NT2/D1 (cell line): ENCODE measurements around the gene NFS1.

Source experiments
- DNase-seq: peaks from one replicate; pipeline ENCODE4 v3.0.0-alpha.2; 2011; ENCODE audit warnings: low read depth, low spot score
- H3K27me3 ChIP-seq: 2 replicates; pipeline ENCODE4 v1.6.0; 2011; ENCODE audit warnings: mild to moderate bottlenecking; ENCODE audit not compliant: insufficient read length, insufficient read depth
- H3K36me3 ChIP-seq: 2 replicates; pipeline ENCODE4 v1.6.1; 2011; ENCODE audit warnings: mild to moderate bottlenecking, low read length, mixed read lengths; ENCODE audit not compliant: insufficient read depth, insufficient read length
- H3K4me1 ChIP-seq: 2 replicates; pipeline ENCODE4 v1.5.1; 2011; ENCODE audit not compliant: insufficient read depth, insufficient read length
- H3K4me3 ChIP-seq: 2 replicates; pipeline ENCODE4 v1.5.1; 2011; ENCODE audit warnings: low read depth; ENCODE audit not compliant: insufficient read length
- H3K9ac ChIP-seq: 2 replicates; pipeline ENCODE4 v1.6.0; 2011; ENCODE audit warnings: low read depth; ENCODE audit not compliant: insufficient read length
- H3K9me3 ChIP-seq: 2 replicates; pipeline ENCODE4 v1.5.1; 2011; ENCODE audit warnings: mild to moderate bottlenecking, low read length; ENCODE audit not compliant: insufficient read depth
- SUZ12 ChIP-seq: IDR thresholded peaks from 2 replicates; pipeline ENCODE4 v1.6.1; 2011; ENCODE audit not compliant: insufficient read length, insufficient read depth; ENCODE audit errors: extremely low read depth
- YY1 ChIP-seq: IDR thresholded peaks from 2 replicates; pipeline ENCODE4 v1.6.1; 2011; ENCODE audit not compliant: insufficient read length, insufficient read depth
- ZNF274 ChIP-seq: IDR thresholded peaks from 2 replicates; pipeline ENCODE4 v1.6.1; 2011; ENCODE audit warnings: mild to moderate bottlenecking, low read depth, low read length

Gene NFS1

GRCh38 chr20:35664466-35665206 is 34.5 kb downstream of the NFS1 start, which contains the start of the genes CPNE1 and RBM12:
CPNE1 (minus strand) TSS chr20:35664900; CDS start chr20:35632923, 31,977 bp downstream.
RBM12 (minus strand) TSS chr20:35664900; CDS start chr20:35655322, 9,578 bp downstream.
- no peaks in the 10 kb centered on the region for H3K9me3 ChIP-seq
- TF ChIP-seq SUZ12 (no peak), YY1 (peak; percentile 92)
- H3K27me3 ChIP-seq = no peaks in the 10 kb centered on the region
- DNase-seq = peak; percentile 94
- H3K36me3 ChIP-seq = peaks cover 17% of the 10 kb centered on the region
- peak within 1 kb of the TSS; percentile 100 for H3K9ac ChIP-seq
- H3K4me1 ChIP-seq = no peaks in the 10 kb centered on the region
- peak within 1 kb of the TSS; percentile 93 for H3K4me3 ChIP-seq

DNA sequence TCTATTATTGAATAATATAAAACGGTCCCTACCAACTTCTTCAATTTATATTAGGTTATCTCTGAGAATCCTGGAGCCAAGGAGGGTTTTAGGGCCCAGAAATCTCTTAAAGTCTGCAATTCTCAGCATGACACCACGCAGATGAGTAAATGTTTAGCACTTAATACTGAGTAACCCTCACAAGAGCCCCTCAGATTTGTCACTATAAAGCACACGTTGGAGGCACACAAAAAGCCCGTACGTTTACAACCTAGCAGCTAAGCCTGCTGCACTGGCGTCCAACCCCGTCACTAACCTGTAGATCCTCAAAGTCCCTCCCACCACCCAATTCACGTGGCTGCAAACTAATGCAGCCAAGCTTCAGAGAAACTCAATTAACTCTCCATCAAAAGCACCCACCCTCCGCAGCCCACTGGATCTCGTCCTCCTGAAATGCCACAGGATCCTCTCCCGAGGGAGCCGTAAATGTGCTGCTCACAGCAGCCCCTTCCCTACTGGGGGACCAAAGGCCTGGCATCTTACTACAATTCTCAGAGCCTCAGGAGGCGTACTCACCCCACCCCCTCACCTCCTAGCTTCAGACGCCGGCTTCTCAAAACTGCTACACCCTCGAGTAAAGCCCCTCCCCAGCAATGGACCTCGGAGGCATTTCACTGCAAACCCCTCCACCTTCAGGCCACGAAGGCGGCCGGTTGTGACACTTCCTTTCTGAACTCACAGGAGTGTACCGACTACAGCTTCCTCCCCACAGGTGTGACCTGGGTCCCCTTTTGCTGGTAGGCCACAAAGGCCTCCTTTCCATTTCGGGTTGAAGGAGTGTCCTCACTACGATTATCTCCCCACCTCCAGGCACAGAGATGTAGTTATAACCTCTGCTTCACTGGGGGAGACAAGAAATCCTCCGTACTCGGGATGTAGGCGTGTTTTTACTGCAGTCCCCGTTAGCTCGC is 35.4 kb downstream of the NFS1 start:
- no peaks in the 10 kb centered on the region for H3K9me3 ChIP-seq

GRCh38 chr20:35662551-35662950 is 36.6 kb downstream of the NFS1 start:
- TF ChIP-seq YY1 (no peak), SUZ12 (no peak), ZNF274 (no peak)
- peaks cover 6% of the 10 kb centered on the region for H3K36me3 ChIP-seq
- no peaks in the 10 kb centered on the region for H3K9me3 ChIP-seq
- H3K4me1 ChIP-seq = no peaks in the 10 kb centered on the region
- H3K9ac ChIP-seq = peak overlapping the region; percentile 100
- peak overlapping the region; percentile 93 for H3K4me3 ChIP-seq
- DNase-seq = no peak
- H3K27me3 ChIP-seq = no peaks in the 10 kb centered on the region

More for the DNA sequence above, 35.4 kb downstream of the NFS1 start:
- Histone ChIP-seq H3K9ac (peak overlapping the region; percentile 100), H3K27me3 (no peaks in the 10 kb centered on the region), H3K4me3 (peak overlapping the region; percentile 93), H3K36me3 (peaks cover 8% of the 10 kb centered on the region), H3K4me1 (no peaks in the 10 kb centered on the region)
- DNase-seq = peak; percentile 47
- no peak for TF ChIP-seq ZNF274
- no peak for TF ChIP-seq SUZ12
- TF ChIP-seq YY1 = no peak

GRCh38 chr20:35661908-35662307 is 37.2 kb downstream of the NFS1 start:
- Histone ChIP-seq H3K4me3 (peak overlapping the region; percentile 6), H3K4me1 (no peaks in the 10 kb centered on the region)

GRCh38 chr20:35661053-35661452 is 38.1 kb downstream of the NFS1 start:
- no peak for DNase-seq
- no peaks in the 10 kb centered on the region for H3K9me3 ChIP-seq
- no peak for TF ChIP-seq YY1
- H3K4me1 ChIP-seq = no peaks in the 10 kb centered on the region
- H3K27me3 ChIP-seq = no peaks in the 10 kb centered on the region
- no peak overlapping the region for H3K9ac ChIP-seq
- H3K36me3 ChIP-seq = peaks cover 20% of the 10 kb centered on the region
- no peak overlapping the region for H3K4me3 ChIP-seq

More at GRCh38 chr20:35661908-35662307, 37.2 kb downstream of the NFS1 start:
- DNase-seq = no peak
- no peaks in the 10 kb centered on the region for H3K9me3 ChIP-seq
- H3K9ac ChIP-seq = no peak overlapping the region
- no peaks in the 10 kb centered on the region for H3K27me3 ChIP-seq
- no peak for TF ChIP-seq ZNF274
- TF ChIP-seq SUZ12 = no peak
- TF ChIP-seq YY1 = no peak
- H3K36me3 ChIP-seq = peaks cover 13% of the 10 kb centered on the region

GRCh38 chr20:35660122-35660937 is 38.8 kb downstream of the NFS1 start:
- no peak overlapping the region for H3K9ac ChIP-seq
- no peak overlapping the region for H3K4me3 ChIP-seq
- H3K27me3 ChIP-seq = no peaks in the 10 kb centered on the region
- no peak for TF ChIP-seq YY1
- no peak for TF ChIP-seq ZNF274
- TF ChIP-seq SUZ12 = no peak
- no peak for DNase-seq
- no peaks in the 10 kb centered on the region for H3K9me3 ChIP-seq
- H3K4me1 ChIP-seq = no peaks in the 10 kb centered on the region
- H3K36me3 ChIP-seq = peaks cover 23% of the 10 kb centered on the region
